HG03108 (cell line): Measurements from ENCODE around the gene ATF2.

ENCODE experiments used
- ATAC-seq: cut with Tn5 transposase; IDR thresholded peaks from one replicate; pipeline ENCODE4 v1.9.1; 2021; ENCODE audit warnings: moderate library complexity; ENCODE audit not compliant: unreplicated experiment

ATF2 gene

DNA sequence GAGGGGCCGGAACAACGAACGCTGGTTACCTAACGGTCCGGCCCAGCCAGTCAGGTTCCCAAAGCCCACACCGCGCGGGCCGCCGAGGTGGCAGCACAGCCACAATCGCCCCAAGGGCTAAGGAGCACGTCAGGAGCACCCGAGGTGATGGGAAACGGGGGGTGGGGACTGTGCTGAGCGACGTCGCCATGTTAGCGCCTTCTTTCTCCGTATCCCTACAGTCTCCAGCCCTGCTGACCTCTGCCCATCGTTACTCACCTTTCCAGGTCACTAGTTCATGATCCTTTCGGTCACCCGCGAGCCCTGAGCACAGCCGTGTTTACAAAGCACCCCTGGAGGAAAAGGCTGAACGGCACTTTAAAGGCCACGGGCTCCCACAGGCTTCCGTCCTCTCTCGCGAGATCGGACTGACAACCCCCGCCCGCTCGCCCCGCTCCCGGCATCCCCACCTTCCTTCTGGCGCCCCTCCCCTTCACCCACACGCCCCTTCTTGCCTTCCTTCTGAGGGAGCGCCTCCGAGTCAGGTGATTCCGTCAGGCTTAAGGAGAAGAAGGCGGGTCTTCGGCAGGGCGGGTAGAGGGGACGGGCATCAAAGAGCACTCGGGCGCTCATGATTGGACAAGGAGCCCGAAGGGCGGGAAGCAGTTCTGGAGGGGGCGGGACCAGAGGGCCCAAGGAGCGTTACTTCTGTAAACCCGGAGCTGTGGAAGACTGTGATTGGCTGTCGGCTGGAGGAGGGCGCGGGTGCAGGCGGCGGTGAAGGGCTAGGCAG lies at the start of gene ATF2:
TSS of gene ATF2 (minus strand) at position 412 of the 772 bp plus-strand sequence. CDS start 31,760 bp downstream, outside the sequence.
- ATAC-seq = peak; percentile 97

GRCh38 chr2:175207741-175208438 lies 39.9 kb upstream of the ATF2 start:
- ATAC-seq = no peak

GRCh38 chr2:175206866-175207265 lies 38.9 kb upstream of the ATF2 start:
- no peak for ATAC-seq

- no peak for ATAC-seq
Observed at GRCh38 chr2:175205523-175205922, 37.5 kb upstream of the ATF2 start.

DNA sequence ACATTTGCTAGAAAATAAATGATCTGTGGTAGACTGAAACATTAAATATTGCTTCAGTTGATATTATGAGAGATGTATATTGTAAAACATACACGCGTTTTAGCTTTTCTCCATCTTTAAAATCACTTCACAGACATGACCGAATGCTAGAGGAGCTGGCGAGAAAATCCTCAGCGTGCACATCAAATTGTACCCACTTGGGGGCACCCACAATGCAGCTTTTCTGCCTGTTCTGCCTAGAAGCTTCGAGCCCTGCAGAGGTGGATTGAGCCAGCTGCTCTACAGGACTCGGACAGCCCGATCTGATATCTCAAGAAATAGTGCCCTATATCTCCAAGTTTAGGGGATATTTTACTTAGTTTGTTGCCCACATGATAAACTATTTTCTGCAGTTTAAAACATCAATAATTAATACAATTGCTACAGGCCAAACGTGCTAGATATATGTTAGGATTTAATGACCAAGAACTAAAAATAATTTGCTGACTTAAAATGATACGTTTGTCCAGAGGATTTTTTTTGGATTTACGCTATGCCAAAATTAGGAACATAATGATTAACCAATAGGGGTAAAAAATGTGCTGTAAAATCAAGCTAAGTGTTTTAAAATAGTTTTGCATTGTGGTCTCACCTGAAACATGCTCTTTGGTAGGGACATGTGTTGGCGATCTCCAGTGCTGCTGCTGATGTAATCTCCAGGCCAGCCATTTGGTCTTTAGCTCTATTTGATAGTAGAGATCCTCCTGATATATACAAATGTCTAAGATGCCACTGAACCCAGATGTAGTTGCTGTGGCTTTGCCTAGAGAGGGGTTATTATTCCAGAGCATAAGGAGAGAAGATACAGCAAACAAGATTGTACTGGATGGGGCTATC lies 35.9 kb upstream of the ATF2 start:
- peak; percentile 74 for ATAC-seq

GRCh38 chr2:175195012-175195411 lies 27.0 kb upstream of the ATF2 start:
- ATAC-seq = no peak

- ATAC-seq = no peak
Observed at GRCh38 chr2:175188761-175189160, 20.8 kb upstream of the ATF2 start.

- ATAC-seq = no peak
Observed at GRCh38 chr2:175187378-175187777, 19.4 kb upstream of the ATF2 start.

DNA sequence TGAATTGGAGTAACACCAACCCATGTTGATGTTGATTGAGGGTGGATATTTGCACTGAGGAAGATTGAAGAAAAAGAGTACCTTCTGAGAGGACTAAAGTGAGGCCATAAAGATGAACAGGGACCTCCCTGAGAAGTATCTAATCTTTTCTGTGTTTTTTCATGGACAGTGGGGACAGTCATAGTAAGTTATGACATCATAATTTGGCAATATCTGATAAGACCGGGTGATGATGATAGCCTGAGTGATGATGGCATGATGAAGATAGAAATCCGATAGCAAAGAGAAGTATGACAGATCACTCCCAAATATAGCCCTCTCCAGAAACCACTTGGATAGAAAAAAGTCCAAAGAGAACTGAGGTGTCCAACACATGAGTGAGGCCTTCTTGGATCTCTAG lies 15.7 kb upstream of the ATF2 start:
- no peak for ATAC-seq

GRCh38 chr2:175181877-175182308 lies 13.9 kb upstream of the ATF2 start:
- ATAC-seq = no peak

DNA sequence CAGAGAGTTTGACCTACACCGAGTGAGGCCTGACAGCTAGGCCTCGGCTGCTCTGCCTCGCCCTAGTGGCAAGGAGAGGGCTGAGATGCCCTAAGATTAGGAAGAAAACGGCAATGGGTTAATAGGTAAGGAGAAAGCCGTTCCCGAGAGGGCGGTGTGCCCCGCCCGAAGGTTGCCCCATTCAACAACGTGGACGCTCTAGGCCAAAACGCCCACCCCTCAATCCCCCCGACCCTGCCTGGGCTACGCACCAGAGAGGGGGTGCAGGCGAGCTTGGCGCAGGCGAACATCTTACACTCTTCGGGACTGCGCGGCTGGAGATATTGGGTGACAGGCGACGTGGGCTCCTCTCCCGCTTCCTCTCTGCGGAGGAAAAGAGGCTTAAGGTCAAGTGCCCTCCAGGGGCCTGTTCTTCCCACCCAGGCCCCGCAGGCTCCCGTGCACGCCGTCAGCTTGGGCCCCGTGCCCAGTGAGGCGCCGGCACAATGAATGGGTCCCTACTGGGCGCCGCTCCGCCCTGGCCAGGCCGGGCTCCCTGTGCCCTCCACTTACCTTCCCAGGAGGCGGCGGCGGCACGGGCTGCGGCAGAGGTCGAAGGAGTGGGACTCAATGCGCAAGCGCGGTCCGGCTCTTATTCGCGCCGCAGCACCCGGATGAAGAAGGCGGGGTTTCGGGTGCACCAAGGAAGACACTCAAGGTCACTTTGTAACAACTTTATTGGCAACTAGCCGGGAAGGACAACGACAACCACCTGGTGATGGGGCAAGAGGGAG lies 13.3 kb upstream of the ATF2 start, which contains the start of gene ATP5MC3:
TSS of gene ATP5MC3 (minus strand) at position 607 of the 773 bp plus-strand sequence. CDS start at position 290, 317 bp downstream.
- ATAC-seq = peak; percentile 90

DNA sequence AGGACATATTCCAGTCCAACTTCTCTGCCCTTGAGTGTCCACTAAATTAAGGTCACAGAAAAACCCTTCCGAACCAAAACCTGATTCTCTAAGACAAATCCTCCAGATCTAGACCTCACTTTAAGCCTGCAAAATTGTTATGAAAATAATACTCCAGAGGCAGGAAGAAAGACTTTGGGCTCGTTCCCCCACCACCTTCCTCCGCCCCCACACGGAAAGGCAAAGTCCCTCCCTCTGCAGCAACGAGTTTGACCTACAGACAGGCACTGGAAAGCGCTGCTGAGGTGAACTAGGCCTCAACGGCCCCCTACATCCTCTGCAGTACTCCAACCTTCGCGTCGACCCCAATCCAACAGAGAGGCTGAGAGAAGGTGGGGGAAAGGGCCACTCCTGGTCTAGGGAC lies 12.7 kb upstream of the ATF2 start:
- ATAC-seq = peak; percentile 35

- ATAC-seq = no peak
Observed at GRCh38 chr2:175176624-175177023, 8.6 kb upstream of the ATF2 start.

- no peak for ATAC-seq
Observed at GRCh38 chr2:175175896-175176295, 7.9 kb upstream of the ATF2 start.

- ATAC-seq = no peak
Observed at GRCh38 chr2:175175320-175175719, 7.3 kb upstream of the ATF2 start.

DNA sequence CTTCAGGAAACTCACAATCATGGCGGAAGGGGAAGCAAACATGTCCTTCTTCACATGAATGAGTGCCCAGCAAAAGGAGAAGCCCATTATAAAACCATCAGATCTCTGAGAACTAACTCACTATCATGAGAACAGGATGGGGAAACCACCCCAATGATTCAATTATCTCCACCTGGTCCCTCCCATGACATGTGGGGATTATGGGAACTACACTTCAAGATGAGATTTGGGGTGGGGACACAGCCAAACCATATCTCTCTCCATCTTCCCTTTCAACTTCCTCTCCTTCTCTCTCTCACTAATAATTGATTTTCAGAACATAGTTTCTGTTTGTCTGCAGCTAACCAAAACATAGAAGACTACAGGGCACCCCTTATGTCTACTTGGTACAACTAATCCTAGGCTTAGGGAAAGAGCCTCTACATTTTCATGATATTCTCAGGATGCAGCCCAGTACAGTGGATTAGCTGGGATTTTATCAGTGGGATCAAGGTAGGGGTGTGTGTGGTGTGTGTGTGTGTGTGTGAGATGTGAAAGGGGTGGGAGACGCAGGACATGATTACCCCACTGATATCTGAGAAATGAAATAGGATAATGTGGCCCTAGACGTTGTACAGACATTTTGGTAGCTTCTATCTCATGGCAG lies 2.8 kb upstream of the ATF2 start:
- ATAC-seq = no peak

DNA sequence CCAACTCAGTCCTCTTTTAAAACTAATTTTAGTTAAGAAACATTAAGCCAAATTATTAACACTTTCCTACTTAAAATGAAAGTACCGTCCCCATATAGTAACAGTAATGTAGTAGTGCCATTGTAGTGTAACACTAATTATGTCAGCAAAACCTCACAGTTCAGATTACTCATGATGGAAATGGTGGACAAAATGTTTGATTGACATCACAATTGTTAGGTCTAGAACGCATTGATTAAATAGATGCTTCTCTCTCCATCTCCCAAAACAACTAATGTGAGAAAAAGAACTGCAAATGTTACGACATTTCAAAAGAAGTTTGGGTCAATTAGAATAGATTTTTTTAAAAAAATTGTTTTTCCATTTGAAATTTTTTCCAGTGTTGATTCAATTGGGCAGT lies 1.2 kb upstream of the ATF2 start:
- no peak for ATAC-seq

GRCh38 chr2:175168564-175168945 lies 552 bp upstream of the ATF2 start:
- ATAC-seq = peak; percentile 12

DNA sequence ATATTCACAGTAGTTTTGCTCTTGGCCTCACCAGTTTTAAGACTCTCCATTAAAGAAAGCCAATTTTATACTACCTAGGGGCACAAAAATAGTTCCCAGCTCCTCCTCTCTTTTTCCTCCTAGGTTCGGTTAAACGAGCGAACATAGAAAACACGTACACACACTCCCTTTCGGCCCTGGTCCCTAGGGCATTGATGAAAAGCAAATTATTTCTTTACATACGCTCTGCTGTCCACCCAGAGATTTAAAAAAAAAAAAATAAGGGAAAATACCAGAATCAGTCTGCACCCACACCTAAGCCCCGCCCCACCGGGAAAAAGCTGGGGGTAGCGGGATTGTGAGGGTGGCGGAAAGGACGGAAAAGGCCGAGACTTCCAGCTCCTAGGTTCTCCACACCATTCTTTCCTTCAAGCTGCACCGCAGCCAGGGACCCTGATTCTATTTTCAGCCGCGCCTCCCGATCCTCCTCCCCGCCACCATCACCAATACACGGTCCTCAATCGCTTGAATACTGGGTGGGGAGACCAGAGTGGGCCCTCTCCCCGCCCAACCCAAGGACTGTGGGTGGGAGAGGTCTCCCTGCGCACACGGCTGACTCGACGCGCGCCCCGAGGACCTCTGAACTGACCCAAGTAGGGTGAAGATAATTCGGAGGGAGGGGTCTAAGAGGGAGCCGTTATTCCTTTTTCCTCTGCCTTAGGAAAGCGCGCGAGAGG lies 769 bp downstream of the ATF2 start:
- peak; percentile 0 for ATAC-seq
